AG10803 (cell line): ENCODE measurements around the gene TBC1D14.
A peak's percentile ranks its signal among the peaks of the same experiment; 100 is the strongest.

Experiments used
- DNase-seq: peaks from one replicate; pipeline ENCODE4 v3.0.0; 2010; ENCODE audit warnings: low read depth
- H3K4me3 ChIP-seq: 2 replicates; pipeline ENCODE4 v1.5.1; 2011; ENCODE audit warnings: mild to moderate bottlenecking, low read length, control low read depth
- CTCF ChIP-seq: conservative IDR thresholded peaks from 2 replicates; pipeline ENCODE4 v1.5.1; 2011; ENCODE audit warnings: mild to moderate bottlenecking, low read length, control low read depth, inconsistent platforms

The TBC1D14 gene

DNA sequence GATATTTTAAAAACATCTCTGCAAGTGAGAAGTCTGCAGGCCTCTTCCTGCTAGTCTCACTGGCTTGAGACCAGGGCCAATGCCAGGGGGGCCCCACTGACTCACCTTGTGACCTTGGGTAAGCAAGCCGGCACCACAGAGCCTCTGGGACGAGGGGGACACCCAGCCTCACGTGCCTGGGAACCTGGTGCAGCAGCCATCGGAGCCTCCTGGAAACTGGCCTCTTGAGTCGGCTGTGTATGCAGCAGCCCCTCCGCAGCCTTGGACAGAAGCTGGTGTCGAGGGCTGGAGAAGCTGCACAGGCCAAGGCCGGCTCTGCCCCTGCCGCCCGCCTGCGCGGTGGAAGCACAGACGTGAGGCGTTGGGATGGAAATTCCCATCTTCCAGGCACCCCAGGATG lies 142.3 kb downstream of the TBC1D14 start:
- H3K4me3 ChIP-seq: no peak overlapping the region
- TF ChIP-seq CTCF: no peak
- no peak for DNase-seq

DNA sequence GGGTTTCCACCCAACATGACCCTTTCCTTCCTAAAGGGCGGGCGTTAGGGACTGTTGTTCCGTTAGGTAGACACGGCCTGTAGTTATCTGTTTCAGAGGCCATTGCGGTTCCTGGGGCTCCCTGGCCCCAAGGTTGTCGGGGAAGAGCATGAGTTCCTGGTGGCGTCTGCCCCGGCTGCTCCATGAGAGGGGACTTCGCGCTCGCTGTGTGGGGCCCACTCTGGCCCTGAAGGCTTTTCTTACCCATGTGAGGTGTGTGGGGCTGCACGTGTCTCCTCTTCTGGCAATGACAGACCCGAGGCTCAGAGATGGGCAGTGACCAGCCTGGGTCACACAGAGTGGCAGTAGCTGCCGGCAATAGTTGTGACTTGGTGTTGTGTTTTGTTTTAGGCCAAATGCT lies 142.7 kb downstream of the TBC1D14 start:
- DNase-seq: no peak
- TF ChIP-seq CTCF: no peak
- H3K4me3 ChIP-seq: no peak overlapping the region

DNA sequence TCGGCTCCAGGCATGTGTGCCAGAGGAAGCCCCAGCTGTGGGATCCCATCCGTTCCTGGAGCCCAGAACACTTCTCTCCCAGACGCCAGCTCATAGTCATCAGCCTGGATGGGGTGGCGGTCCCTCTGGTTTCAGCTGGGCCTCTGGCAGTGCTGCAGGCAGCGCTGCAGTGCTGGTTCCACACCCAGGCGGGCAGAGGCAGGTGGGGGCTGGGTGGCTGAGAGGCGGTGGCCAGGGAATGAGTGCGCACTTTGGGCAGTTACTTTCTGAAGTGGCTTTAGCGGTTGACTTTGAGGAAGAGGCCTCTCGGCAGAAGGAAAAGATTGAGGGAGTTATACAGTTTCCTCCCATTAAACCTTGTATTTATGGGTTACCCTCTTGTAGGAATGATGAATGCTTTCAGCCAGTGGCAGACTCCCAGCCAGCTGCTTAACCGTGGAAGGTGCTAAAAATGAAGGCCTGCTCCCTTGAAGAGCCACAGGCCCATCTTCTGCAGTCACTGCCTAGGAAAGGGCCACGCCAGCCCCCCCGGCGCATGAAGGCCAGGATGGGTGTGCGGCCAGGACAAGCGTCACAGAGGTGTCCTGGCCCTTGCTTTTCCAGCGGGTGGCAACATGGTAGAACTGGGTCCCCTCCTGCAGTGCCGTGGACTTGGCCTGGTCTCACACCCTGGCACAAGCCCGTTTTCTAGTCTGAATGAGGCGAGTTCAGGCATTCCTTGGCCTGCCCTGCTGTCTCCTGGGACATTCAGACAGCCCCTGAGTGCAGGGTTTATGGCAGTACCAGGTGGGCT lies 143.5 kb downstream of the TBC1D14 start:
- no peak overlapping the region for H3K4me3 ChIP-seq
- no peak for TF ChIP-seq CTCF
- DNase-seq: peak; percentile 41

- TF ChIP-seq CTCF: no peak
- no peak for DNase-seq
- H3K4me3 ChIP-seq: no peak overlapping the region
Observed at GRCh38 chr4:7054106-7054880, 144.7 kb downstream of the TBC1D14 start.

- H3K4me3 ChIP-seq: no peak overlapping the region
- no peak for DNase-seq
- no peak for TF ChIP-seq CTCF
Observed at GRCh38 chr4:7055111-7055989, 145.7 kb downstream of the TBC1D14 start.

GRCh38 chr4:7055990-7056325 lies 146.3 kb downstream of the TBC1D14 start:
- no peak overlapping the region for H3K4me3 ChIP-seq
- DNase-seq: no peak
- no peak for TF ChIP-seq CTCF
